Left lung (tissue), 10 donors: ENCODE measurements around the gene LSM6. TPM values are rescaled to one million over a fixed set of nuclear protein-coding genes. Genes with fewer than 3 reads are reported as not detected.

Source experiments
- ATAC-seq: fragments of 200-7000 bp; cut with Tn5 transposase; one replicate; pipeline ENCODE4 v1.9.1; 2020; ENCODE audit warnings: moderate library complexity
- DNase-seq, 4 donors: peaks; one replicate each; pipeline ENCODE4 v3.0.0-alpha.2; 2013 to 2020
- H3K27ac ChIP-seq, 2 donors: fragments of 200-600 bp; sonication (generic) in 1 of 2; one replicate each; pipeline versions ENCODE4 v1.5.0 to v1.8.0; 2020 to 2021
- H3K27me3 ChIP-seq, 2 donors: fragments of 200-600 bp; sonication (generic) in 1 of 2; one replicate each; pipeline versions ENCODE4 v1.5.0 to v1.8.0; 2020 to 2021
- H3K36me3 ChIP-seq, 2 donors: fragments of 200-600 bp; sonication (generic) in 1 of 2; one replicate each; pipeline versions ENCODE4 v1.5.0 to v1.8.0; 2020 to 2021
- H3K4me1 ChIP-seq, 2 donors: fragments of 200-600 bp; one replicate each; pipeline ENCODE4 v1.8.0; 2021
- H3K4me3 ChIP-seq, 2 donors: fragments of 200-600 bp; sonication (generic) in 1 of 2; one replicate each; pipeline versions ENCODE4 v1.5.0 to v1.8.0; 2020 to 2021; ENCODE audit warnings: mild to moderate bottlenecking in 1 of 2
- H3K9me3 ChIP-seq, 2 donors: fragments of 200-600 bp; sonication (generic) in 1 of 2; one replicate each; pipeline versions ENCODE4 v1.5.0 to v1.8.0; 2020 to 2021
- CTCF ChIP-seq, 2 donors: fragments of 200-600 bp; sonication (generic) in 1 of 2; IDR thresholded peaks; one replicate each; pipeline versions ENCODE4 v1.5.0 to v1.8.0; 2021; ENCODE audit warnings: antibody characterized with exemption in 2 of 2
- intact Hi-C, 2 donors: fragments of 100-400 bp; cut with DNase I; formaldehyde crosslinking; loops; one replicate each; pipeline versions ENCODE4 v1.11.2 to v1.14.2; 2022
- polyA plus RNA-seq, 6 donors: library from polyadenylated mRNA; unstranded; fragments of 120-200 nt; gene quantifications; one replicate each; pipeline ENCODE4 v1.2.1, GENCODE V29; 2013; ENCODE audit not compliant: insufficient read length in 6 of 6
- total RNA-seq, 2 donors: library from RNA; stranded (reverse); fragmentation: NEBNext Ultra II Directional; extraction: Animal tissue kit (Norgen Biotek cat#: 25700); gene quantifications; one replicate each; pipeline ENCODE4 v1.2.1, GENCODE V29; 2021
- donor health status: DM: no; HTN: yes; CAD: no.
- donor health status: DM: no; HTN: no; CAD: no.

The LSM6 gene
- total and polyA plus RNA-seq, 8 donors: 21.8 to 68.4 (median 62.2) TPM

GRCh38 chr4:146210890-146211289, 35.4 kb downstream of the LSM6 start:
- intact Hi-C loops: no loop called here
- H3K9me3 ChIP-seq: no peaks in the 10 kb centered on the region
- H3K4me1 ChIP-seq: no peaks in the 10 kb centered on the region

GRCh38 chr4:146211440-146211839, 35.9 kb downstream of the LSM6 start:
- no peaks in the 10 kb centered on the region for H3K9me3 ChIP-seq
- H3K27ac ChIP-seq: no peak overlapping the region
- intact Hi-C loops: no loop called here
- H3K4me3 ChIP-seq: no peak overlapping the region
- H3K27me3 ChIP-seq: no peaks in the 10 kb centered on the region
- DNase-seq: no peak
- TF ChIP-seq CTCF (IDR thresholded peaks at IDR 0.05): no peak
- no peaks in the 10 kb centered on the region for H3K36me3 ChIP-seq
- no peak for ATAC-seq
- no peaks in the 10 kb centered on the region for H3K4me1 ChIP-seq

More at GRCh38 chr4:146210890-146211289, 35.4 kb downstream of the LSM6 start:
- ATAC-seq (no peak), DNase-seq (no peak)
- Histone ChIP-seq H3K27me3 (no peaks in the 10 kb centered on the region), H3K27ac (no peak overlapping the region), H3K36me3 (no peaks in the 10 kb centered on the region), H3K4me3 (no peak overlapping the region)
- TF ChIP-seq CTCF (IDR thresholded peaks at IDR 0.05): no peak

- Histone ChIP-seq H3K9me3 (no peaks in the 10 kb centered on the region), H3K4me1 (no peaks in the 10 kb centered on the region), H3K27ac (no peak overlapping the region), H3K36me3 (no peaks in the 10 kb centered on the region), H3K27me3 (no peaks in the 10 kb centered on the region), H3K4me3 (no peak overlapping the region)
- DNase-seq: no peak
- TF ChIP-seq CTCF (IDR thresholded peaks at IDR 0.05): no peak
- intact Hi-C loops: no loop called here
- ATAC-seq: no peak
These were observed 37.3 kb downstream of the LSM6 start for GRCh38 chr4:146212781-146213180.

- Histone ChIP-seq H3K36me3 (no peaks in the 10 kb centered on the region), H3K4me3 (no peak within 1 kb of the TSS), H3K27ac (no peak within 1 kb of the TSS), H3K27me3 (no peaks in the 10 kb centered on the region), H3K4me1 (no peaks in the 10 kb centered on the region), H3K9me3 (no peaks in the 10 kb centered on the region)
- ATAC-seq: no peak
- TF ChIP-seq CTCF (IDR thresholded peaks at IDR 0.05): no peak
- DNase-seq: no peak
- intact Hi-C loops: no loop called here
These were observed 38.7 kb downstream of the LSM6 start, which contains the start of gene REELD1 for GRCh38 chr4:146214238-146214637. Gene REELD1 (plus strand): TSS chr4:146214538. CDS start chr4:146216953, 2,415 bp downstream.

- Histone ChIP-seq H3K9me3 (no peaks in the 10 kb centered on the region), H3K4me3 (no peak overlapping the region), H3K27ac (no peak overlapping the region), H3K36me3 (no peaks in the 10 kb centered on the region), H3K27me3 (no peaks in the 10 kb centered on the region), H3K4me1 (no peaks in the 10 kb centered on the region)
- no peak for TF ChIP-seq CTCF (IDR thresholded peaks at IDR 0.05)
- intact Hi-C loops: no loop called here
- no peak for DNase-seq
- ATAC-seq: peak; percentile 83
These were observed 46.8 kb downstream of the LSM6 start for GRCh38 chr4:146222313-146222712.
